IPS-20b (cell line): Measurements from ENCODE around the gene CRYBG1.

Source experiments
- H3K27ac ChIP-seq: one replicate; pipeline ENCODE4 v1.5.1; 2013; ENCODE audit warnings: low read length
- H3K27me3 ChIP-seq: 2 replicates; pipeline ENCODE4 v1.6.1; 2013; ENCODE audit warnings: mild to moderate bottlenecking, low read length, inconsistent platforms; ENCODE audit not compliant: insufficient read depth
- H3K36me3 ChIP-seq: 2 replicates; pipeline ENCODE4 v1.6.1; 2013; ENCODE audit warnings: low read depth, mild to moderate bottlenecking, inconsistent platforms, low read length, moderate library complexity; ENCODE audit not compliant: insufficient read depth
- H3K4me1 ChIP-seq: 2 replicates; pipeline ENCODE4 v1.6.1; 2013; ENCODE audit warnings: mild to moderate bottlenecking, control low read depth, inconsistent platforms, low read length, moderate library complexity; ENCODE audit not compliant: insufficient read depth
- H3K4me3 ChIP-seq: 2 replicates; pipeline ENCODE4 v1.5.1; 2013; ENCODE audit warnings: mild to moderate bottlenecking, low read length, inconsistent platforms
- H3K9ac ChIP-seq: 2 replicates; pipeline ENCODE4 v1.6.1; 2013; ENCODE audit warnings: low read depth, mild to moderate bottlenecking, inconsistent platforms, low read length, moderate library complexity
- H3K9me3 ChIP-seq: 2 replicates; pipeline ENCODE4 v1.6.1; 2013; ENCODE audit warnings: mild to moderate bottlenecking, low read depth, low read length, inconsistent platforms; ENCODE audit not compliant: insufficient read depth

Gene CRYBG1

GRCh38 chr6:106619223-106619622, 258.7 kb downstream of the CRYBG1 start:
- no peak overlapping the region for H3K4me3 ChIP-seq
- no peak overlapping the region; the same call in 1 of the 2 replicates for H3K9ac ChIP-seq
- H3K9me3 ChIP-seq: peaks cover 12% of the 10 kb centered on the region; the same call in 1 of the 2 replicates
- no peak overlapping the region for H3K27ac ChIP-seq
- no peaks in the 10 kb centered on the region for H3K27me3 ChIP-seq
- H3K36me3 ChIP-seq: peaks cover 25% of the 10 kb centered on the region
- peaks cover 14% of the 10 kb centered on the region for H3K4me1 ChIP-seq

- peaks cover 12% of the 10 kb centered on the region; the same call in 1 of the 2 replicates for H3K9me3 ChIP-seq
These were observed 260.6 kb downstream of the CRYBG1 start for GRCh38 chr6:106620931-106621672.

More at GRCh38 chr6:106620931-106621672, 260.6 kb downstream of the CRYBG1 start:
- no peak overlapping the region for H3K27ac ChIP-seq
- H3K4me1 ChIP-seq: peaks cover 10% of the 10 kb centered on the region
- no peak overlapping the region for H3K4me3 ChIP-seq
- H3K36me3 ChIP-seq: peaks cover 25% of the 10 kb centered on the region
- H3K27me3 ChIP-seq: no peaks in the 10 kb centered on the region
- H3K9ac ChIP-seq: no peak overlapping the region
